ENCODE results near the gene HOXD10. TPM values are rescaled to one million over a fixed set of nuclear protein-coding genes. Genes with fewer than 3 reads are reported as not detected.

The HOXD10 gene
- polyA plus RNA-seq, 1 donor: 0.18 TPM

Other genes with a start within 250 kb of the HOXD10 start
- gene LNPK, start 114.5 kb upstream of the HOXD10 start, polyA plus RNA-seq: 17.9 TPM
- gene EVX2, start 32.8 kb upstream of the HOXD10 start, polyA plus RNA-seq: not detected
- gene HOXD13, start 24.1 kb upstream of the HOXD10 start, polyA plus RNA-seq: not detected
- not detected for gene HOXD12, start 17.0 kb upstream of the HOXD10 start, polyA plus RNA-seq
- gene HOXD11, start 9.5 kb upstream of the HOXD10 start, polyA plus RNA-seq: not detected
- 0.88 TPM for gene HOXD9, start 5.9 kb downstream of the HOXD10 start, polyA plus RNA-seq
- gene HOXD8, start 12.9 kb downstream of the HOXD10 start, polyA plus RNA-seq: 4.0 TPM
- 4.9 TPM for gene HOXD4, start 34.8 kb downstream of the HOXD10 start, polyA plus RNA-seq
- 3.9 TPM for gene HOXD3, start 40.5 kb downstream of the HOXD10 start, polyA plus RNA-seq
- 2.6 TPM for gene HOXD1, start 71.9 kb downstream of the HOXD10 start, polyA plus RNA-seq
- gene MTX2, start 152.7 kb downstream of the HOXD10 start, polyA plus RNA-seq: 38.7 TPM

Data from large intestine (tissue), 1 donor.